Activated CD4-positive, CD25-positive, alpha-beta regulatory T cell (primary cell): ENCODE results near the gene LRRN3.
A peak's percentile ranks its signal among the peaks of the same experiment; 100 is the strongest.

Experiments used
- DNase-seq, 4 experiments: peaks; one replicate each; lab custom pipeline; 2025; lab: John Stamatoyannopoulos, UW

Gene LRRN3

DNA sequence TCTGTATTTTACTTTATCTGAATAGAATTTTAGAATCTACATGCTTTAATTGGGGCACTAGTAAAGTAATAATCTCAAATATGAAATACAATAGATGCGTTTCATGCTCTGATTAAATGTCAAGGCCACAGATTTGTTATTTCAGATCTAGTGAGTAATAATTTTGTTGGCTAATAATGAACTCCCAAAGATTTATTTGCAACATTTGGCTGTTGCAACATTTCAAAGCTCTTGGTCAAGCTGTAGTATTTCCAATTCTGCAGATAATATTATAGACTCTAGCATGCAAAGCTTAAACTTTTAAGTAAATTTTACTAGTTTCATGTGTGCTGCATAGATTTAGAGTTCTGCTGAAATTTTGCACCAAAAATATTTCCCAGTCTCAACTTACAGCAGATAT is 16.7 kb downstream of the LRRN3 start:
- no peak for DNase-seq

DNA sequence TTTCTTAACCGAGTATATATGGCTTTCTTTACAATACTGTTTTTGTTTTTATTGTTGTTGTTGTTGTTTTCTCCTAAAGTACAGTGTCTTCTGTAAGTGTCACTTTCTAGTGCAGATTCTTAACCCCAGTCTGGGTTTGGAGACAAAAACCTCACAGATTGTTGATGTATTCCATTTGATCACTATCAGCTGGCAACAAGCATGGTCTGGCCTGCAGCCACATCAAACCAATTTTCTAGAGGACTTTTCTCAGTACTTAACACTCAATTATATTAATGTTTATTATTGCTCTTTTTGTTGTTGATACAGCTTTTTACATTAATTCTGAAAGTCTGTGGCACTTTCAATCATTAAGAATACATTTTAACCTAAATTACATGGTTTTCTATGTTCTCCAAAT is 17.1 kb downstream of the LRRN3 start:
- DNase-seq: no peak

- DNase-seq: no peak
Measured at GRCh38 chr7:111108496-111108895, 17.6 kb downstream of the LRRN3 start.

DNA sequence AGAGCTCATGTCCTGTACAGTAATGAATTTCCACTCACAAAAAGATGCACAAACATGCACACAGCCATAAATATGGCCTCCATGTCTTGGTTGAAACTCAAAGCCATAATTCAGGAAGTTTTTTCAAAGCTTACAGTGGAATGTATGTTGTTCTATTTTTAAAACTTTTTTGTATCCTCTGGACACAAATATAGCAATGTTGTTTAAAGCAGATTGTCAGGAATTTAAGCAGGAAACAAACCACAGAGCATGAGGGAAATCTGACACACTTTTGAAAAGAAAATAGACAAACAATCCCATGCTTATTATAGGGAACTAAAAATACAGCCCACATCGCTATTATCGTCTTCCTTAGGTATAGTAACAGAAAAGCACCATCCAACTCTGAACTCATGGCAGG is 21.5 kb downstream of the LRRN3 start:
- no peak for DNase-seq

DNA sequence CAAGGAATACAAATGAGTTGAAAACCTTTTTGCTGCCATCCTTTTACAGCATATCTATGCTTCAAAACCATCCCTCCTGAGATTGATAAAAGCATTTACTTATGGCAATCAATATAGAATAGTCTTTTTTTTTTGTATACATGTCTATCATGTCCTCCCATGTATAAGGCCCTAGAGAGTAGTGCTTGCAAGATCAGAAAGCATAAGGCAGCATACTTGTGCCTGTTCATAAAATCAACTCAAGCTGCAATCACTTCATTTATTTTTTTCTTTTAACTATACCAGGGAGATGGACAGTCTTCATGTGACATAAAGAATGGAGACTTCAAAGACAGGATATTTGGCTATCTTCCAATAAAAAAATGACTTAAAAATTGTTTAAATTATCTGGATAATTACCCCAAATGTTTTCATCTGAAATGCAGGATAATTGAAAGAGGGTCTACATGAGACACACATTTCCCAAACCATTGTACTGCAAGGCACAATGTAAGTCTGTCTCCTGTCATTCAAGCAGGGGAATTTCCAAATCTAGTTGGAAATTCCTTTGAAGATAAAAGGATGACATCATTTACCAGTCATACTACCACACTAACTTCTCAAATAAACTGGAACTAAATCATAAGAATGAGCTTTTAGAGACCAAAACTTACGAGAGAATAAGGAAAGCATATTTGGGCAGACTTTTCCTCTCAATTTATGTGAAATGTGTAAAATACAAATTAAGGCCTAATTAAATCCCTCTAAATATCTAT is 22.5 kb downstream of the LRRN3 start:
- no peak for DNase-seq

DNA sequence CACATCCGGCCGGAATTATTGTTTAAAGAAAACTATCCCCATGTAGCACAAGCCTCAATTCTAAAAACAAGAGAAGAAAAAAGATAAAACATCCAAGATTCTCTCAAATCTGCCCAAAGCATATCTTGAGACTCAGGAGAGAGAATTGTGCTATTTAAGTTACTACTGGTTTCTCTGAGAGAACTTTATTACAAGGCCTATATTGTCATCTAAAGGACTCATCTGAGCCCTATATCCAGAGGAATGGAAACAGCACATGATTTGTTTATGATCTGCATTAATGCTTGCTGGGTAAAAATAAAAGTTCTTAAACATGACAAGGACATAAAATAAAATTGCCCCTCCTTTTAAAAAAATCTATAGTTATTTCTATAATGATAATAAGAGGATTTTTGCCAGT is 25.0 kb downstream of the LRRN3 start:
- DNase-seq: no peak

- DNase-seq: no peak
Measured at GRCh38 chr7:111126987-111127386, 36.1 kb downstream of the LRRN3 start.

- no peak for DNase-seq
Measured at GRCh38 chr7:111129435-111129834, 38.5 kb downstream of the LRRN3 start.

- DNase-seq: no peak
Measured at GRCh38 chr7:111132833-111133232, 41.9 kb downstream of the LRRN3 start.

DNA sequence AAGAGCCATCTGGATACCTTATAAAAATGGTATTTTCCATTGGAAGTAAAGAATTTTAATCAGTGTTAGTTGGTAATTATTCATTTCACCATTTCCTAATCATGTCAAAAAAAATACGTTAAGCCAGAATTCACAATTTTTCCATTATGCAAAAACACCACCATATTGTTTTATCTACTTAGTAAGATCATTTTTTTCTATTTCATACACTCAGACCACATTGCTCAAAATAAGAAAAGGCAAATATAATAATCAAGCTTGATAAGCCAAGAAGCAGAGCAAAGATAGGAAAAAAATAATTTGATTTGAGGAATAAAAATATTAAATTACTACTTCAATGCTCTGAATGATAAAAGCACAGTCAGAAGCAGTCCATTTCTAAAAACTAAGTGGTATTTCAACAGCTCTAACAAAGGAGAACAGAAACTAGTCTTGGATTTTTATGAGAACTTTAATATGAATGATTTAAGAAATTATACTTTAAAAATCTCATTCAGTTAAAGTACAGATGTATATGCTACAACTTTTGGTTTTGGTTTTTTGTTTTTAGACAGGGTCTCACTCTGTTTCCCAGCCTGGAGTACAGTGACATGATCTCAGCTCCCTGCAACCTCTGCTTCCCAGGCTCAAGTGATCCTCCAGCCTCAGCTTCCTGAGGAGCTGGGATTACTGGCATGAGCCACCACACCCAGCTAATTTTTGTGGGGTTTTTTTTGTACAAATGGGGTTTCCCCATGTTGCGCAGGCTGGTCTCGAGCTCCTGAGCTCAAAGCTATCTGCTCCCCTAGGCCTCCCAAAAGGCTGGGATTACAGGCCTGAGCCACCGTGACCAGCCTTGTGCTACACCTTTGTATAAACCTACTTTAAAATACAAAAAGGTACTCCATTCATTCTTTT is 46.6 kb downstream of the LRRN3 start:
- no peak for DNase-seq

GRCh38 chr7:111138193-111138569 is 47.3 kb downstream of the LRRN3 start:
- peak in 3 of 4 experiments; percentile 1 to 7 (median 3) for DNase-seq

- no peak for DNase-seq
Measured at GRCh38 chr7:111138586-111138985, 47.7 kb downstream of the LRRN3 start.

DNA sequence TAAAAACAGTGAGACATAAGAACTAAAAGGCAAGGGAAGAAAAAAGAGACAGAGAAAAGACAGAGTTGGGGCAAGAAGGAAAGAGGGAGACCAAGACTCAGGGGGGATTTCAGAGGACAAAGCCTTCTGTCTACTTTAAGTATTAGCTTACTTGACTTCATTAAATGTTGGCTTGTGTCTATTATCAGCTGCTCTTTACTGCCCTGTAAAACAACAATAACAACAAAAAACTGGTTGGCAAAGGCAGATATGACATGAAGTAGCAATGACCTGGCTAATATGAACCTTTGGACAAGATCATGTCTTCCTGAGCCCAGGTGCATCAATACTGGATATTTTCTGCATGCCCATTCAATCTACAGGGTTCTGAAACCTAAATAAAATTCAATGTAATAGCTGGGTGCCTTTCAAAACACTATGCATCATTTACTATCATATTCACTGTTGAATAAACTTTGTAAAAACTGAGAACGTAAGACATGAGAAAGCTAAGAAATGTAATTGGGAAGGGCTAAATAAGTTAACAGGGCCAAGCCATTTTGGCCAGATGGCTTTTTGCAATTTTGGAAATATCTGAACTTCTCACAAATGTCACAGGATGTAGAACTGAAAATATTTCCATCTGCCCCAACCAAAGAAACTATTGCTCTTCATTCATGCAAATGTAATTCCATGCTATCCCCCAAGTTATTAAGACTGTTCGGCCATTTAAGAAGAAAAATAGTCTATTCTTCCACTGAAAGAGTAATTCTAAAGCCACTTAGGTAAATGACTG is 49.4 kb downstream of the LRRN3 start:
- no peak for DNase-seq

GRCh38 chr7:111145472-111145871 is 54.5 kb downstream of the LRRN3 start:
- no peak for DNase-seq

DNA sequence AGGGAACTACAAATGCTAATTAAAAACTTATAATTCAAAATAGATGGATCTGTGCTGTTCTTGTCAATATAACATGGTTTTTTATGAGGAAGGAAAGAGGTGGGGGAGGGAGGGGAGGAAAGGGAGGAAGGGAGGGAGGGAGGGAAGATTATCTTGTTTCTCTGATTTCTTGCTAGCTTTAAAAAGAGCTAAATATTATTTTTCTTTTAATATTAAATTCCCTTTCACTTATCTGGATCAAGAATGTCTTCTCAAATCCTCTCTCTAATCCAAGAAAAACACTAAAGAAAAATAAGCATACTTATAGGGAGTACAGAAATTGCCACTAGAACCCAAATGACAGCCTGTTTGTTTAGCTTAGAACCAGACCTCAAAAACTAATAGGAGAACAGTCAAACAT is 55.2 kb downstream of the LRRN3 start:
- no peak for DNase-seq

DNA sequence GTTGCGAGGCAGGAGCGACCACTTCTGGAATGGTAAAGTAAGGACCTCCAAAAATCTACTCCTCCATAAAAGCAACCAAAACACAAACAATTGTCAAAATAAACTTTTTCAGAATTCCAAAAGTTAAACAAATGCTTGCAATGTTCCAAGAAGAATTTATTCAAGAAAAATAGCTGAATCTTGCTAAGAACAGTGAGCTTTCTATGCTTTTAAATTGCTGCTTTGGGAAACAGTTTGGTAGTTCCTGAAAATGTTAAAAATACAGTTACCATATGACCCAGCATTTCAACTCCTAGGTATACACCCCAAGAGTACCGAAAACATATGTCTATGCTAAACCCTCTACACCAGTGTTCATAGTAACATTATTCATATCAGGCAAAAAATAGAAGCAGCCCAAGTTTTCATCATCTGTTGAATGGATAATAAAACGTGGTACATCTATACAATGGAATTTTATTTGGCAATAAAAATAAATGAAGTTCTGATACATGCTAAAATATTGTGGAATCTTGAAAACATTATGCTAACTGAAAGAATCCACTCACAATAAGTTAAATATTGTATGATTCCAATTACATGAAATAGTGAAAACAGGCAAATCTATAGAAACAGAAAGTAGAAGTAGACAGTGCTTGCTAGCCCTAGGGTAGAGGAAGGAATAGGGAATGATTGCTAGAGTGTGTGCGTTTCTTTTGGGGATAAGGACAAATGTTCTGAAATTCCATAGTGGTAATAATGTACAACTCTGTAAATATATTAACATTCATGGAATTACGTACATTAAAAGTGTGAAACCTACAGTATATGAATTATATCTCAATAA is 57.0 kb downstream of the LRRN3 start:
- no peak for DNase-seq

DNA sequence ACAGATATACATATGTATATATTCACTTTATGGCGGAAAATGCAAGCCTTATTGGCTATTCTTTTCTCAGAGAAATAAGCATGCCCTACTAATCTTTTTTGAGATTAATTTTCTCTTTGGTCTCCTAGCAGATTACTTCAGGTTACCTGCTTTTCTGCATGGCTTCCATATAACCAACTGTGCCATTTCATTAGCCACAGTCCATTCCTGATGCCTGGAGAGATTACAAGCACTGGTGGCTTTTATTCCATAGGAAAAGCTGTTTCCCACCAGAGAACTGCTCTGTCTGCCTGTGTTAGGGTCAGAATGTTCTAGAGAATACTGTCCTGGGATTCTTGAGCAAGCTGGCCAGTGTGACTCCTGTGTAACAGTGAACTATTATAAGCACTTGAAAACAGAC is 59.8 kb downstream of the LRRN3 start:
- DNase-seq: no peak

DNA sequence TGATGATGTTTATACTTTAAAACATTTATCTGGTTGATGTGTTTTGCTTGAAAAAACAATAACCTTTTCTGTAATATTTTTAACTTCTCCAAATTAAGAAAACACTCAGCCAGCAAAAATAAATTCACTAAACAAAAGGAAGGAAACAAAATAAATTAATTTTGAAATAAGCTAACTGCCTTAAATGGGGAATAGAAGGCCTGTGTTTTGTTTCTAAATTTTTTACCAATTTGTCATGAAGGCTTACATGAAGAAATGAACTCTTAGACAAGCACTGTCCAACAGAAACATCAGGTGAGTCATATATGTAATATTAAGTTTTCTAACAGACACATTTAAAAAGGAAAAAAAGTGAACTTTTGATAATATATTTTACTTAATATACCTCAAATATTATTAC is 68.5 kb downstream of the LRRN3 start:
- DNase-seq: no peak

DNA sequence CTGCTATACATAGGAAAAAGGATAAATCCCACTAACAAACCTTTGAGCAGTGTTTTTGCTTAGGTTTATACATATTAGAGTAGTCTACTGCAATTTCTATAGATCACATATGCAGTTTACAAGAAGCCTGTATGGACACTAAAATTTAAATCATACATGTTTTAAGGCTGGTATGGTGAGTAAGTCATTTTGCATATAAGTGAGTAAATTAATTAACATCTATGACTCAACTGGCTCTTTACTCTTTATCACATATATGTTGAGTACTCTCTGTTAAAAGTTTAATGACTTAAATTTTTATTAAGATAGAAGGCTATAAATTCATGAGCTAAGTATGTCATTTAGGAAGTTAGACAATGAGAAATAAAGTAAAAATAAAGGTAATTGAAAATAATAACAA is 69.4 kb downstream of the LRRN3 start:
- DNase-seq: no peak

GRCh38 chr7:111162692-111163091 is 71.8 kb downstream of the LRRN3 start:
- no peak for DNase-seq

DNA sequence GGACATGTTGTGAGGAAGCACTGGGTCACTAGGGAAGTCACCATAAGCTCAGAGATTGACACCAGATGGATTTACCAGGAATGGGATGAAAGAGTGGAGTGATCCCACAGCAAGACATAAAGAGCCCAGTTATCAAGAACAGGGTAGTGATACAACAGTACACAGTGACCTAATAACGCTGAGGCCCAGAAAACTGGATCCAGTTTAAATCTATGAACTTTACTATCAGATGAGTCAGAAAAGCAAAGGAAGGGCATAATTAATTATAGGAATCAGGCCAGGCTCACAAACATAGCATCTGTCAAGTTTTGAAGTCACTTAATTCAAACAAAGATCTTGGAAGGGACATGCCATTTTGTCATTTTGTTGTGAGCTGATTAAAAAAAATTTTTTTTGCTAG is 73.5 kb downstream of the LRRN3 start:
- no peak for DNase-seq

- no peak for DNase-seq
Measured at GRCh38 chr7:111168182-111168581, 77.3 kb downstream of the LRRN3 start.
